H1 (cell line): ENCODE data around the gene C19orf38. TPM values are rescaled to one million over a fixed set of nuclear protein-coding genes. Genes with fewer than 3 reads are reported as not detected.

Source experiments
- CTCF ChIA-PET: fragments of 300-600 bp; sonication (Branson Sonifier 250); formaldehyde crosslinking; loops from one replicate; lab custom pipeline; 2021; ENCODE audit not compliant: partially characterized antibody; lab: Charles Lee
- POLR2A ChIA-PET: fragments of 300-600 bp; sonication (Branson Sonifier 250); formaldehyde crosslinking; loops from one replicate; lab custom pipeline; 2021; ENCODE audit warnings: inconsistent platforms; ENCODE audit not compliant: partially characterized antibody; lab: Charles Lee
- DNase-seq, 2 experiments: peaks; one replicate each; pipeline versions ENCODE4 v3.0.0 to v3.0.0-alpha.2; 2010 to 2022; ENCODE audit warnings: low spot score in 2 of 2, low read depth in 1 of 2, mixed read lengths in 1 of 2
- FAIRE-seq: peaks from 2 replicates; lab custom pipeline; 2011; peaks lifted over from hg19 to GRCh38; lab: Jason Lieb, UNC
- H2AFZ ChIP-seq: 2 replicates; pipeline ENCODE4 v1.8.1; 2012; ENCODE audit warnings: low read length, inconsistent platforms
- H2AK5ac ChIP-seq: 2 replicates; pipeline ENCODE4 v1.6.1; 2013; ENCODE audit warnings: low read depth, low read length
- H2BK120ac ChIP-seq: replicated peaks from 2 replicates; pipeline ENCODE3; 2013; ENCODE audit warnings: low read depth, low read length, inconsistent platforms
- H2BK12ac ChIP-seq: 2 replicates; pipeline ENCODE4 v1.6.1; 2013; ENCODE audit warnings: low read depth, low read length
- H2BK15ac ChIP-seq: 2 replicates; pipeline ENCODE4 v1.6.1; 2013; ENCODE audit warnings: low read length
- H2BK20ac ChIP-seq: 2 replicates; pipeline ENCODE4 v1.6.1; 2013; ENCODE audit warnings: low read length
- H2BK5ac ChIP-seq: 2 replicates; pipeline ENCODE4 v1.6.1; 2013; ENCODE audit warnings: low read depth, low read length
- H3K14ac ChIP-seq: 2 replicates; pipeline ENCODE4 v1.6.1; 2013; ENCODE audit warnings: inconsistent platforms; ENCODE audit not compliant: insufficient read length
- H3K18ac ChIP-seq: 2 replicates; pipeline ENCODE4 v1.6.1; 2013; ENCODE audit warnings: low read length; ENCODE audit errors: extremely low read depth
- H3K23ac ChIP-seq: 2 replicates; pipeline ENCODE4 v1.6.1; 2013; ENCODE audit warnings: inconsistent platforms; ENCODE audit not compliant: insufficient read length
- H3K23me2 ChIP-seq: 2 replicates; pipeline ENCODE4 v1.6.1; 2013; ENCODE audit warnings: low read depth, low read length
- H3K27ac ChIP-seq: 2 replicates; pipeline ENCODE4 v1.6.1; 2011; ENCODE audit warnings: low read depth, low read length, inconsistent platforms
- H3K27me3 ChIP-seq, 4 experiments: replicated peaks in 1 of 4; 1 replicate in 1 of 4; 2 replicates in 3 of 4; pipeline versions ENCODE4 v1.6.1 to v1.8.1; 2011 to 2013; ENCODE audit warnings: low read length in 3 of 4, mild to moderate bottlenecking in 3 of 4, inconsistent platforms in 2 of 4, mixed read lengths in 2 of 4, moderate library complexity in 1 of 4; ENCODE audit not compliant: control insufficient read depth in 3 of 4, insufficient read depth in 3 of 4; ENCODE audit errors: extremely low read depth in 1 of 4
- H3K36me3 ChIP-seq, 4 experiments: 2 replicates each; pipeline versions ENCODE4 v1.6.1 to v1.8.1; 2011 to 2013; ENCODE audit warnings: mild to moderate bottlenecking in 4 of 4, low read length in 3 of 4, moderate library complexity in 2 of 4, control low read depth in 1 of 4, inconsistent platforms in 1 of 4; ENCODE audit not compliant: insufficient read depth in 4 of 4, control insufficient read depth in 2 of 4
- H3K4ac ChIP-seq: replicated peaks from 2 replicates; pipeline ENCODE3; 2013; ENCODE audit warnings: low read length, low read depth, mixed read lengths, inconsistent platforms; ENCODE audit not compliant: insufficient read length
- H3K4me1 ChIP-seq, 4 experiments: replicated peaks in 1 of 4; 1 replicate in 1 of 4; 2 replicates in 3 of 4; pipeline versions ENCODE4 v1.6.1 to v1.8.1; 2011 to 2013; ENCODE audit warnings: low read length in 3 of 4, inconsistent platforms in 2 of 4, mixed read lengths in 1 of 4; ENCODE audit not compliant: insufficient read depth in 4 of 4, control insufficient read depth in 3 of 4
- H3K4me2 ChIP-seq, 2 experiments: 2 replicates each; pipeline versions ENCODE4 v1.6.1 to v1.8.1; 2011 to 2013; ENCODE audit warnings: low read depth in 2 of 2, low read length in 2 of 2, control low read depth in 1 of 2, inconsistent platforms in 1 of 2, mild to moderate bottlenecking in 1 of 2; ENCODE audit not compliant: insufficient read depth in 1 of 2
- H3K4me3 ChIP-seq, 4 experiments: fragments of 200-600, 300-600 bp in 1 of 4; sonication (generic), shearing (Covaris generic), sonication (Bioruptor Twin) in 1 of 4; 2 replicates each; pipeline versions ENCODE4 v1.5.1 to v1.8.1; 2011 to 2016; ENCODE audit warnings: low read length in 4 of 4, low read depth in 3 of 4, control low read depth in 2 of 4, inconsistent platforms in 2 of 4, mild to moderate bottlenecking in 2 of 4, mixed read lengths in 1 of 4, moderate library complexity in 1 of 4; ENCODE audit not compliant: insufficient read depth in 2 of 4; ENCODE audit errors: extremely low read depth in 1 of 4
- H3K56ac ChIP-seq: replicated peaks from 2 replicates; pipeline ENCODE3; 2013; ENCODE audit warnings: low read depth, mild to moderate bottlenecking, mixed read lengths, low read length, inconsistent platforms; ENCODE audit not compliant: insufficient read length
- H3K79me1 ChIP-seq: 2 replicates; pipeline ENCODE4 v1.6.1; 2013; ENCODE audit warnings: low read depth, low read length, control low read depth
- H3K79me2 ChIP-seq, 2 experiments: 2 replicates each; pipeline versions ENCODE4 v1.6.1 to v1.8.1; 2012 to 2013; ENCODE audit warnings: low read length in 2 of 2, mild to moderate bottlenecking in 2 of 2, inconsistent platforms in 1 of 2; ENCODE audit not compliant: insufficient read depth in 2 of 2, control insufficient read depth in 1 of 2
- H3K9ac ChIP-seq, 4 experiments: replicated peaks in 1 of 4; 1 replicate in 1 of 4; 2 replicates in 3 of 4; pipeline versions ENCODE4 v1.6.1 to v1.8.1; 2011 to 2013; ENCODE audit warnings: low read depth in 3 of 4, low read length in 3 of 4, control low read depth in 2 of 4, mild to moderate bottlenecking in 2 of 4, moderate library complexity in 2 of 4, inconsistent platforms in 1 of 4; ENCODE audit errors: extremely low read depth in 1 of 4
- H3K9me3 ChIP-seq, 2 experiments: 2 replicates each; pipeline versions ENCODE4 v1.6.1 to v1.8.1; 2012 to 2013; ENCODE audit warnings: mild to moderate bottlenecking in 2 of 2, moderate library complexity in 2 of 2, control low read depth in 1 of 2, inconsistent platforms in 1 of 2, low read depth in 1 of 2, low read length in 1 of 2, mixed read lengths in 1 of 2; ENCODE audit not compliant: insufficient read depth in 2 of 2
- H4K20me1 ChIP-seq, 2 experiments: replicated peaks in 1 of 2; 2 replicates each; pipeline versions ENCODE3 to v1.8.1; 2011 to 2013; ENCODE audit warnings: inconsistent platforms in 2 of 2, low read length in 2 of 2, mild to moderate bottlenecking in 1 of 2; ENCODE audit not compliant: insufficient read depth in 2 of 2, control insufficient read depth in 1 of 2
- H4K5ac ChIP-seq: 2 replicates; pipeline ENCODE4 v1.6.1; 2013; ENCODE audit warnings: low read length, low read depth, mixed read lengths, inconsistent platforms; ENCODE audit not compliant: insufficient read length
- H4K8ac ChIP-seq: 2 replicates; pipeline ENCODE4 v1.8.0; 2013; ENCODE audit warnings: mild to moderate bottlenecking, moderate library complexity, low read length, inconsistent platforms; ENCODE audit not compliant: insufficient read depth; ENCODE audit errors: extremely low read depth
- H4K91ac ChIP-seq: replicated peaks from 2 replicates; pipeline ENCODE3; 2013; ENCODE audit warnings: low read length, mixed read lengths, inconsistent platforms; ENCODE audit not compliant: insufficient read length
- ATF3 ChIP-seq: IDR thresholded peaks from 2 replicates; pipeline ENCODE4 v1.6.1; 2011; ENCODE audit warnings: low read depth, mild to moderate bottlenecking, low read length; ENCODE audit not compliant: insufficient read depth
- WGBS, 2 experiments: shearing (Covaris generic) in 1 of 2; methylation state at CpG; one replicate each; pipeline versions ENCODE4 v1.1.6 to v1.1.7; 2013 to 2015; ENCODE audit warnings: low lambda C conversion rate in 2 of 2, mixed read lengths in 2 of 2, inconsistent platforms in 1 of 2, low coverage in 1 of 2, missing lambda C conversion rate in 1 of 2; ENCODE audit not compliant: insufficient replicate concordance in 2 of 2, insufficient coverage in 1 of 2, insufficient read length in 1 of 2; ENCODE audit errors: extremely low coverage in 1 of 2, missing lambda C conversion rate in 1 of 2; 5-methylcytosine and 5-hydroxymethylcytosine counted together
- polyA plus RNA-seq, 7 experiments: library from polyadenylated mRNA; depleted of rRNA in 3 of 7; stranded (reverse) in 5 of 7; unstranded in 2 of 7; fragments of >200 nt in 5 of 7; fragments of 200-250 nt in 2 of 7; gene quantifications; 1 replicate in 5 of 7; 2 replicates in 1 of 7; 4 replicates in 1 of 7; pipeline versions ENCODE4 v1.2.1 to v1.2.3, GENCODE V29; 2011 to 2013; ENCODE audit warnings: missing spikeins in 2 of 7, mixed read lengths in 2 of 7
- total RNA-seq: library from RNA; stranded (reverse); fragmentation: NEBNext Ultra II Directional; extraction: Animal tissue kit (Norgen Biotek cat#: 25700); gene quantifications from 2 replicates; pipeline ENCODE4 v1.2.1, GENCODE V29; 2021

C19orf38 gene
- total and polyA plus RNA-seq, 2 of the 8 experiments (the other 6 are each of a cell fraction or from before 2014, with no cell fraction given): 0.53 TPM; not detected in 1

DNA sequence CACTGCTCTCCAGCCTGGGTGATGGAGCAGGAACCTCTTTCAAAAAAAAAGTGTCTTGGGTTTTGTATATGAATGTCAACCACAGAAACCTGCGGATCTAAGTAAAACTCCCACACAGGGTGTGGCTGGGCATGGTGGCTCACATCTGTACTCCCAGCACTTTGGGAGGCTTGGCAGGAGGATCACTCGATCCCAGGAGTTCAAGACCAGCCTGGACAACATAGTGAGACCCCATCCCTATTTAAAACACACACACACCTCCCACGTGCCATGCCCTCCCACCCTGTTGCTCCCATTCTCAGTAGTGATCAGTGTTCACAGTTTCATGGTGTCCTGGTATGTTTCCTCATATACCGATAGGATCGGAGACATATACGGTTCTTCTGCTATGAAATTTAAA lies 21.4 kb upstream of the C19orf38 start:
- no peak overlapping the region for H3K4me2 ChIP-seq
- FAIRE-seq: no peak
- POLR2A ChIA-PET: no interaction called here
- no peak overlapping the region for H2AFZ ChIP-seq
- H2BK120ac ChIP-seq: no peak overlapping the region
- CTCF ChIA-PET: interaction anchor here (0.7 to 4.8 kb wide), 6 partner anchors 15 to 58 kb away, joined by 3 to 20 read pairs (median 4); no protein-coding TSS in a partner anchor
- no peak overlapping the region for H3K4me3 ChIP-seq
- no peaks in the 10 kb centered on the region for H3K79me2 ChIP-seq
- peaks cover 0 to 3% of the 10 kb centered on the region in 2 experiments for H4K20me1 ChIP-seq
- TF ChIP-seq ATF3: no peak
- no peaks in the 10 kb centered on the region for H3K4me1 ChIP-seq
- no peak overlapping the region for H4K8ac ChIP-seq
- no peak overlapping the region for H4K5ac ChIP-seq
- no peak overlapping the region for H3K18ac ChIP-seq
- H2BK12ac ChIP-seq: no peak overlapping the region
- DNase-seq: no peak
- H2BK15ac ChIP-seq: no peak overlapping the region
- no peak overlapping the region for H2AK5ac ChIP-seq
- peaks cover 12 to 30% (median 23%) of the 10 kb centered on the region in 4 experiments; a peak in 6 of 8 replicates for H3K36me3 ChIP-seq
- no peak overlapping the region for H2BK20ac ChIP-seq
- no peak overlapping the region for H3K14ac ChIP-seq
- no peak overlapping the region for H3K9ac ChIP-seq
- H4K91ac ChIP-seq: no peak overlapping the region
- no peak overlapping the region for H3K4ac ChIP-seq
- H3K27ac ChIP-seq: no peak overlapping the region
- 92% methylated on average over 6 of the region's 6 CpGs; no CpG with 5 or more reads in 1 of the 2 experiments for WGBS, 2 experiments
- no peaks in the 10 kb centered on the region for H3K79me1 ChIP-seq
- H3K9me3 ChIP-seq: no peaks in the 10 kb centered on the region
- no peak overlapping the region for H3K56ac ChIP-seq
- no peak overlapping the region for H2BK5ac ChIP-seq
- H3K23me2 ChIP-seq: no peaks in the 10 kb centered on the region
- no peaks in the 10 kb centered on the region for H3K27me3 ChIP-seq
- no peak overlapping the region for H3K23ac ChIP-seq
